A673 (cell line): ENCODE measurements around the gene NPB. TPM values are rescaled to one million over a fixed set of nuclear protein-coding genes. Genes with fewer than 3 reads are reported as not detected.

Source experiments
- BruUV-seq: library from RNA; stranded (reverse); fragments of 400-500 nt; replicated peaks from 2 replicates; lab custom pipeline; 2021; lab: Mats Ljungman, UMichigan
- CTCF ChIA-PET: fragments of 300-600 bp; sonication (Branson Sonifier 250); formaldehyde crosslinking; loops from one replicate; lab custom pipeline; 2022; ENCODE audit warnings: antibody characterized with exemption; lab: Charles Lee
- POLR2A ChIA-PET: fragments of 300-600 bp; sonication (Branson Sonifier 250); formaldehyde crosslinking; loops from one replicate; lab custom pipeline; 2022; ENCODE audit warnings: antibody characterized with exemption; ENCODE audit not compliant: low non-redundant PET; lab: Charles Lee
- DNase-seq: peaks from one replicate; pipeline ENCODE4 v3.0.0-alpha.2; 2015; ENCODE audit warnings: low spot score
- H3K27ac ChIP-seq: fragments of 200-600 bp; sonication (generic); 2 replicates; pipeline ENCODE4 v1.5.1; 2016; ENCODE audit warnings: mixed run types, low read depth, mild to moderate bottlenecking, mixed read lengths, antibody characterized with exemption, low read length; ENCODE audit not compliant: poor library complexity, severe bottlenecking
- H3K27me3 ChIP-seq: fragments of 200-600 bp; sonication (generic); replicated peaks from 2 replicates; pipeline ENCODE4 v1.6.1; 2017; ENCODE audit warnings: mixed run types, low read depth, mild to moderate bottlenecking, mixed read lengths, antibody characterized with exemption, low read length; ENCODE audit not compliant: insufficient read depth, poor library complexity
- H3K36me3 ChIP-seq: fragments of 200-600 bp; sonication (generic); 2 replicates; pipeline ENCODE4 v1.6.1; 2016; ENCODE audit warnings: mixed run types, mild to moderate bottlenecking, mixed read lengths, antibody characterized with exemption, low read length; ENCODE audit not compliant: insufficient read depth, poor library complexity, severe bottlenecking
- H3K4me1 ChIP-seq: fragments of 200-600 bp; sonication (generic); 2 replicates; pipeline ENCODE4 v1.6.1; 2017; ENCODE audit warnings: mixed run types, mild to moderate bottlenecking, mixed read lengths, antibody characterized with exemption, low read length; ENCODE audit not compliant: insufficient read depth, poor library complexity, severe bottlenecking
- H3K4me3 ChIP-seq: fragments of 200-600 bp; sonication (generic); 2 replicates; pipeline ENCODE4 v1.5.1; 2016; ENCODE audit warnings: low read depth, mixed run types, mild to moderate bottlenecking, mixed read lengths, low read length; ENCODE audit not compliant: poor library complexity, severe bottlenecking
- H3K9me3 ChIP-seq: fragments of 200-600 bp; sonication (generic); 2 replicates; pipeline ENCODE4 v1.6.1; 2016; ENCODE audit warnings: mixed run types, low read depth, mild to moderate bottlenecking, mixed read lengths, antibody characterized with exemption, low read length; ENCODE audit not compliant: poor library complexity, severe bottlenecking
- CTCF ChIP-seq: fragments of 300-800, 200-600 bp; sonication (generic); conservative IDR thresholded peaks from 2 replicates; pipeline ENCODE4 v1.5.1; 2017; ENCODE audit warnings: low read depth, mild to moderate bottlenecking, antibody characterized with exemption, low read length, moderate library complexity, mixed read lengths
- EZH2 ChIP-seq: fragments of 200-600 bp; sonication (generic); IDR thresholded peaks from 2 replicates; pipeline ENCODE4 v1.6.1; 2017; ENCODE audit warnings: borderline replicate concordance, low read depth, mild to moderate bottlenecking, mixed read lengths, antibody characterized with exemption, low read length; ENCODE audit not compliant: poor library complexity, severe bottlenecking
- intact Hi-C: fragments of 100-400 bp; cut with micrococcal nuclease; formaldehyde crosslinking; loops from one replicate; pipeline ENCODE4 v1.10.0; 2022; ENCODE audit not compliant: unreplicated experiment
- total RNA-seq: library from RNA; stranded (reverse); gene quantifications from 2 replicates; pipeline ENCODE4 v1.2.3, GENCODE V29; 2021

NPB gene
- total RNA-seq, 1 experiment from 2014 or later = 0.75 TPM

DNA sequence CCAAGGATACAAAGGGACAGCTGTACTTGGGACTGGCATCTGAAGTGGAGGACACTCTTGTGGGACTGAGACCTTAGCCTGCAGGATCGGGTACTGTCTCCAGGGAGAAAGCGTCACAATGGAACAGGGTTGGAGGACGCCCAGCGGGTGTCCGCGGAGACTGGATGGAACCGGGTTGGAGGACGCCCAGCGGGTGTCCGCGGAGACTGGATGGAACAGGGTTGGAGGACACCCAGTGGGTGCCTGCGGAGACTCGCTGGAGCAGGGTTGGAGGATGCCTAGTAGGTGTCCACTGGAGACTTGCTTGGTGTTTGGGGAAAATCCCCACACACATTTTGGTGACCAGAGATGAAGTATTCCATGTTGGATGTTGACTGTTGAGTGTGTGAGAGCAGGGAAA, 45.2 kb downstream of the NPB start, which contains the start of gene MYADML2:
TSS of gene MYADML2 (minus strand) at position 45 of the 400 bp plus-strand sequence. CDS start 5,492 bp downstream, outside the sequence.
- intact Hi-C loops = no loop called here
- BruUV-seq = no TSS peak
- no peak for DNase-seq
- Histone ChIP-seq H3K36me3 (no peaks in the 10 kb centered on the region), H3K27ac (no peak within 1 kb of the TSS), H3K27me3 (no peaks in the 10 kb centered on the region), H3K9me3 (no peaks in the 10 kb centered on the region), H3K4me3 (no peak within 1 kb of the TSS), H3K4me1 (no peaks in the 10 kb centered on the region)
- POLR2A ChIA-PET = interaction anchor here (0.7 kb wide), 1 partner anchor 9 kb away, joined by 3 read pairs; no protein-coding TSS in a partner anchor
- CTCF ChIA-PET = no interaction called here
- no peak for TF ChIP-seq CTCF
- TF ChIP-seq EZH2 = no peak

- intact Hi-C loops = no loop called here
- Histone ChIP-seq H3K27ac (no peak overlapping the region), H3K36me3 (no peaks in the 10 kb centered on the region), H3K9me3 (no peaks in the 10 kb centered on the region), H3K27me3 (no peaks in the 10 kb centered on the region), H3K4me3 (no peak overlapping the region), H3K4me1 (no peaks in the 10 kb centered on the region)
- BruUV-seq = no TSS peak
- TF ChIP-seq EZH2 = no peak
- TF ChIP-seq CTCF = no peak
- DNase-seq = no peak
- CTCF ChIA-PET = no interaction called here
- POLR2A ChIA-PET = no interaction called here
These were observed 46.8 kb downstream of the NPB start for GRCh38 chr17:81948635-81949378.

DNA sequence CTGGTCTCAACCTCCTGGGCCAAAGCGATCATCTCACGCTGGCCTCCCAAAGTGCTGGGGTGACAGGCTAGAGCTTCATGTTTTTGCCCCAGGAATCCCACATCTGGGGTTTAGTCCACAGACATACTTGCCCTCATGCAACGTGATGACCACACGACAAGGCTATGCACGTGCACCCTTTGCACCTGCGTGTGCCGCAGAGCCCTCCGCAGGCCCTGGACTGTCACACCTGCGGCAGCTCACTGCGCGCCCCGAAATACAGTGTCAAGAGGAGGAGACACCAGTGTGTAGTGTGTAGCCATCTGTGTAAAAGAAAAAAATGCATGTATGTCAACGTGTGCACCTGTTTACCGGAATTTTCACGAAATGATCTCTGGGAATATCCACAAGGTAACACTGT, 48.5 kb downstream of the NPB start:
- no peak overlapping the region for H3K27ac ChIP-seq
- intact Hi-C loops = no loop called here
- DNase-seq = no peak
- ChIA-PET CTCF (no interaction called here), POLR2A (no interaction called here)
- H3K27me3 ChIP-seq = no peaks in the 10 kb centered on the region
- H3K4me3 ChIP-seq = no peak overlapping the region
- H3K4me1 ChIP-seq = no peaks in the 10 kb centered on the region
- BruUV-seq = no TSS peak
- H3K36me3 ChIP-seq = no peaks in the 10 kb centered on the region
- TF ChIP-seq CTCF = no peak
- no peak for TF ChIP-seq EZH2
- no peaks in the 10 kb centered on the region for H3K9me3 ChIP-seq
